Effector memory CD4-positive, alpha-beta T cell (primary cell): Measurements from ENCODE around the gene FICD.

ENCODE experiments used
- DNase-seq, 3 donors: peaks; one replicate each; pipeline ENCODE4 v3.0.0-alpha.2; 2020
- H3K27ac ChIP-seq: 2 replicates; pipeline ENCODE4 v1.7.0; 2013; ENCODE audit warnings: mild to moderate bottlenecking, low read length, moderate library complexity; ENCODE audit not compliant: insufficient read depth, poor library complexity, severe bottlenecking
- H3K27me3 ChIP-seq: replicated peaks from 2 replicates; pipeline ENCODE4 v1.7.0; 2013; ENCODE audit warnings: mild to moderate bottlenecking, low read length; ENCODE audit not compliant: insufficient read depth, control insufficient read depth, poor library complexity, severe bottlenecking
- H3K36me3 ChIP-seq: 2 replicates; pipeline ENCODE4 v1.7.0; 2013; ENCODE audit warnings: mild to moderate bottlenecking, low read length, moderate library complexity; ENCODE audit not compliant: control insufficient read depth, insufficient read depth
- H3K4me1 ChIP-seq: 2 replicates; pipeline ENCODE4 v1.7.0; 2013; ENCODE audit warnings: low read length, mild to moderate bottlenecking; ENCODE audit not compliant: control insufficient read depth, insufficient read depth, poor library complexity, severe bottlenecking
- H3K4me3 ChIP-seq: 2 replicates; pipeline ENCODE4 v1.7.0; 2013; ENCODE audit warnings: low read length, low read depth, mild to moderate bottlenecking; ENCODE audit not compliant: insufficient read depth, poor library complexity, severe bottlenecking
- H3K9me3 ChIP-seq: 2 replicates; pipeline ENCODE4 v1.7.0; 2013; ENCODE audit warnings: mild to moderate bottlenecking, low read length, moderate library complexity; ENCODE audit not compliant: control insufficient read depth

Gene FICD

GRCh38 chr12:108517288-108518100 is 2.4 kb downstream of the FICD start:
- peaks cover 8% of the 10 kb centered on the region for H3K4me1 ChIP-seq
- H3K4me3 ChIP-seq = no peak overlapping the region
- no peak for DNase-seq
- no peaks in the 10 kb centered on the region for H3K27me3 ChIP-seq
- H3K9me3 ChIP-seq = no peaks in the 10 kb centered on the region
- no peak overlapping the region for H3K27ac ChIP-seq
- peaks cover 41% of the 10 kb centered on the region for H3K36me3 ChIP-seq

DNA sequence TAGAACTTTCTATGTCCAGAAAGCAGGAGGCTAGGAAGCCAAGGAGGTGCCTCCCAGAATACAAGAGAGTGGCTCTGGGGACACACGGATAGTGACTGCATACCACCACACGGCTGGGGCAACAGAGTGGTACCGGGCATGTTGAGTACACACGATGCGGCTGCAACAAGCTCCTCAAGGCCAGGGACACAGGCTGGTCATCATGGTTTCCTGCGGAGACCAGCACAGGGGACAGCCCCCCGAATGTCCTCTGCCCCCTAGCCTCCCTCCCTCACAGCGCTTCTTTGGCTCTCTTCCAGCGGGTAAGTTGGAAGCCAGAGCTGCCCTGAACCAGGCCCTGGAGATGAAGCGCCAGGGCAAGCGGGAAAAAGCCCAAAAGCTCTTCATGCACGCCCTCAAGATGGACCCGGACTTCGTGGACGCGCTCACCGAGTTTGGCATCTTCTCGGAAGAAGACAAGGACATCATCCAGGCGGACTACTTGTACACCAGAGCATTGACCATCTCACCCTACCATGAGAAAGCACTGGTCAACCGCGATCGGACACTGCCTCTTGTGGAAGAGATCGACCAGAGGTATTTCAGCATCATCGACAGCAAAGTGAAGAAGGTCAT is 3.1 kb downstream of the FICD start:
- no peak for DNase-seq
- Histone ChIP-seq H3K4me3 (no peak overlapping the region), H3K27ac (no peak overlapping the region), H3K9me3 (no peaks in the 10 kb centered on the region), H3K36me3 (peaks cover 48% of the 10 kb centered on the region), H3K27me3 (no peaks in the 10 kb centered on the region), H3K4me1 (peaks cover 8% of the 10 kb centered on the region)

DNA sequence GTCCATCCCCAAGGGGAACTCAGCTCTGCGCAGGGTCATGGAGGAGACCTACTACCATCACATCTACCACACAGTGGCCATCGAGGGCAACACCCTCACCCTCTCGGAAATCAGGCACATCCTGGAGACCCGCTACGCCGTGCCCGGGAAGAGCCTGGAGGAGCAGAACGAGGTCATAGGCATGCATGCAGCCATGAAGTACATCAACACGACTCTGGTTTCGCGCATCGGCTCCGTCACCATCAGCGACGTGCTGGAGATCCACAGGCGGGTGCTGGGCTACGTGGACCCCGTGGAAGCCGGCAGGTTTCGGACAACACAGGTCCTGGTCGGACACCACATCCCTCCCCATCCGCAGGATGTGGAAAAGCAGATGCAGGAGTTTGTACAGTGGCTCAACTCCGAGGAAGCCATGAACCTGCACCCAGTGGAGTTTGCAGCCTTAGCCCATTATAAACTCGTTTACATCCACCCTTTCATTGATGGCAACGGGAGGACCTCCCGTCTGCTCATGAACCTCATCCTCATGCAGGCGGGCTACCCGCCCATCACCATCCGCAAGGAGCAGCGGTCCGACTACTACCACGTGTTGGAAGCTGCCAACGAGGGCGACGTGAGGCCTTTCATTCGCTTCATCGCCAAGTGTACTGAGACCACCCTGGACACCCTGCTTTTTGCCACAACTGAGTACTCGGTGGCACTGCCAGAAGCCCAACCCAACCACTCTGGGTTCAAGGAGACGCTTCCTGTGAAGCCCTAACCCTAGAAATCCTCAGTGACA is 3.8 kb downstream of the FICD start:
- Histone ChIP-seq H3K4me1 (peaks cover 8% of the 10 kb centered on the region), H3K9me3 (no peaks in the 10 kb centered on the region), H3K36me3 (peaks cover 55% of the 10 kb centered on the region), H3K4me3 (no peak overlapping the region), H3K27ac (no peak overlapping the region), H3K27me3 (no peaks in the 10 kb centered on the region)
- DNase-seq = no peak

DNA sequence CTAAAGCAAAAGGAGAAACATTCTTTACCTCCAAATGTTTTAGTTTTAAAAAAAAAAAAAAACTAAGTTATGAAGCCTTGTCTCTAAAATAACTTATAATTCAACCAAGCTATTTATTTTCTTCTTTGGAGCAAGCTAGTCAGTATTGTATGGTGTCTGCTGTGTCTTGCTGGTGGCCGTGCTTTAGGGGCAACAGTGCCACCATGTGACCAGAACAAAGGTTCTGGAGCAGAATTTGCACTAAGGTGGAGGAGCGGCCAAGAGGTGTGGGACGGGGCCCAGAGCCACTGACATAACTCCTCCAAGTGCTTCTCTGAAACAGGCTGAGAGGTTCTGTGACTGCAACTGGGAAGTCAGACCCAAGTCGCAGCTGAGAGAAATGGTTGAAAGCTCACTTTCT is 4.5 kb downstream of the FICD start:
- Histone ChIP-seq H3K27ac (no peak overlapping the region), H3K9me3 (no peaks in the 10 kb centered on the region), H3K27me3 (no peaks in the 10 kb centered on the region), H3K4me1 (peaks cover 8% of the 10 kb centered on the region), H3K4me3 (no peak overlapping the region), H3K36me3 (peaks cover 61% of the 10 kb centered on the region)
- no peak for DNase-seq

DNA sequence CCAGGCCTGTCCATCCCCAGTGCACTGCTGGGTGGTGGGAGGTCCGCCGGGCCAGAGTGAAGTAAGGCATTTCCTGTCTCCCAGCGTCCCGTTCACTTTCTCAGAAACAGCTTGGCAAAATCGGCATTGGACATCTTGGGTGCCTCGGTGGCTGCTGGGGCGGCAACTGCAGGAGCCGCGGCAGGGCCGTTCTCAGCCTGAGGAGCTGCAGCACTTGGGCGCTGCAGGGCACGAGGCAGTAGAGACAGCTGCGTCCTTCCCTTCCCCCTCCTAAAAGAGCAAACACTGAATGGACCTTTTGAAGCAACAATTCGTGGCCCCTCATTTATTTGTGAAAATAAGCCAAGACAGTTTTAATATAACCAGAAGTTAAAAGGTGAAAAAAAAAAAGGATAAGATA is 8.3 kb downstream of the FICD start:
- H3K9me3 ChIP-seq = no peaks in the 10 kb centered on the region
- no peak for DNase-seq
- peaks cover 88% of the 10 kb centered on the region for H3K36me3 ChIP-seq
- H3K27me3 ChIP-seq = no peaks in the 10 kb centered on the region
- no peak overlapping the region for H3K27ac ChIP-seq
- no peaks in the 10 kb centered on the region for H3K4me1 ChIP-seq
- H3K4me3 ChIP-seq = no peak overlapping the region

DNA sequence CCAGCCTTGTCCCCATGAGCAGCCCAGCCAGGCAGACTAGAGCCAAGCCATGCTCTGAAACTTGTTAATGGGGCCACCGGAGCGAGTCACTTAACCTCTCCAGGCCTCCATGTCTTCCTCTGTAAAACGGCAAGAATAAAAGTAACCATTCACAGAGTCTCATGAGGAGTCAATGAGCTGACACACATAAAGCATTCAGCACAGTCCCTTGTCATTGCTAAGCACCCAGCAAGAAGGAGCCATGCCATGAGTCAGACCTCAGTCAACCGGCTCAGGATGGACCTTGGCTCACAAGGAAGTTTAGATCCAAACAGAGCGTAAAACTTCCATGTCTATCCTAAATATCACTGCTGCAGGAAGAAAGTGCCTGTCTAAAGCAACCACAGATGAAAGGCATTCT is 10.6 kb downstream of the FICD start:
- H3K4me1 ChIP-seq = no peaks in the 10 kb centered on the region
- no peak overlapping the region for H3K27ac ChIP-seq
- no peak overlapping the region for H3K4me3 ChIP-seq
- no peaks in the 10 kb centered on the region for H3K9me3 ChIP-seq
- DNase-seq = no peak
- no peaks in the 10 kb centered on the region for H3K27me3 ChIP-seq
- H3K36me3 ChIP-seq = peaks cover 96% of the 10 kb centered on the region

DNA sequence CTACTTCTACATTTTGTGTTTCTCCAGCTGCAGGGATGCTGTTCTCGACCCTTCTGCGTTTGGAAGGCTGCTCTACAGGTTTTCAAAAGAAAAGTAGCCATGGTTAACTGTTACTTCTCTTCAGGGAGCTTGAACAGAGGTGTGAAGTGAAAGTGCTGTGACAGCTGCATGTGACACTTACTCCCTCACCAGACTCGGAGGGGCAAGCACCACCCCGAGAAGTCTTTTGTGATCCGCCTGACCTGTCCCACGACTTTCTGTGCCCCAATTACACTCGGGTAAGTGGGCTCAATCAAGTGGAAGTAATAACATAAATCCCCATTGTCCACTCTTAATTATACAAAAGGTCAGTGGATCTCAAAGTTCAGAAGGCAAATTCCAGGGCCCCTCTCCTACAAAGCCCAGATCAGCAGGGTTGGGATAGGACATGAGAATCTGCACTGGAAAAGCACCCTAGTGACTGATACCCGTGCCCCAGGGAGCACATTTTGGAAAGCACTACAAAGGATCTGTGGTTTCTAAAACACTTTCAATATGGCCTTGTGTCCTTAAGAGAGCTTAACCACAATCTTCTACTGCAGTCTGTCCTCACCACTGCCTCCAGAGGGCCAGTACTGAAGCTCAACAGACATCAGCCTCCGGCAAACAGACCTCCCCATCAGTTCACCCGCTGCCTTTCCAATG is 11.5 kb downstream of the FICD start:
- no peak overlapping the region for H3K27ac ChIP-seq
- H3K4me3 ChIP-seq = no peak overlapping the region
- no peaks in the 10 kb centered on the region for H3K27me3 ChIP-seq
- no peaks in the 10 kb centered on the region for H3K4me1 ChIP-seq
- no peak for DNase-seq
- peaks cover 96% of the 10 kb centered on the region for H3K36me3 ChIP-seq
- no peaks in the 10 kb centered on the region for H3K9me3 ChIP-seq

DNA sequence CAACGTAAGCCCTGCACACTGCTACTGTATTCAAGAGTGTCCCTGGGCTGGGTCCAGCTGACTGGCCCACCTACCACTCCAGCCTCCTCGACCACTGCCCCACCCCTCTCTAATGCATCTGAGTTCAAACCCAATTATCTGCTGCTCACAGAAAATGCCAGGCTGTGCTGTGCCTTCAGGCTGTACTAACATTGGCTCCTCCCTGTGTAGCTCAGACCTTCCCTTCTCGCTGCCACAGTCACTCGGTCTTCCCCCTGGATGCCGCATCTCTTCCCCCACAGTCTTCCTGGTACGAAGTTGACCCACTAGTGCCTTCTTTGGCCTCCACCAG is 12.1 kb downstream of the FICD start:
- no peak overlapping the region for H3K27ac ChIP-seq
- no peaks in the 10 kb centered on the region for H3K4me1 ChIP-seq

GRCh38 chr12:108530161-108530560 is 15.1 kb downstream of the FICD start:
- H3K4me3 ChIP-seq = no peak overlapping the region
- DNase-seq = no peak
- H3K36me3 ChIP-seq = peaks cover 95% of the 10 kb centered on the region
- H3K9me3 ChIP-seq = no peaks in the 10 kb centered on the region
- H3K4me1 ChIP-seq = no peaks in the 10 kb centered on the region
- no peaks in the 10 kb centered on the region for H3K27me3 ChIP-seq
- H3K27ac ChIP-seq = no peak overlapping the region

More for the DNA sequence above, 12.1 kb downstream of the FICD start:
- Histone ChIP-seq H3K4me3 (no peak overlapping the region), H3K27me3 (no peaks in the 10 kb centered on the region), H3K9me3 (no peaks in the 10 kb centered on the region), H3K36me3 (peaks cover 98% of the 10 kb centered on the region)
- no peak for DNase-seq
